ENCODE data around the gene FIBCD1.

FIBCD1 gene

GRCh38 chr9:130886981-130887380 is 52.1 kb downstream of the FIBCD1 start:
- intact Hi-C loops (cut with DNase I; ENCODE audit: low total_unique reads) = no loop called here
- H3K4me3 ChIP-seq = no peak overlapping the region
- no peaks in the 10 kb centered on the region for H3K27me3 ChIP-seq
- no peak for DNase-seq
- peaks cover 74 to 98% (median 98%) of the 10 kb centered on the region in 3 donors for H3K36me3 ChIP-seq
- H3K9me3 ChIP-seq = no peaks in the 10 kb centered on the region
- H3K4me1 ChIP-seq = peaks cover 0 to 30% (median 9%) of the 10 kb centered on the region in 4 donors
- H3K27ac ChIP-seq = no peak overlapping the region
- TF ChIP-seq CTCF (IDR thresholded peaks at IDR 0.05) = no peak

- no peak overlapping the region for H3K27ac ChIP-seq
- DNase-seq = peak in 1 of 2 donors; percentile 64
Measured at GRCh38 chr9:130885484-130886375, 53.3 kb downstream of the FIBCD1 start.

GRCh38 chr9:130884542-130885483 is 54.2 kb downstream of the FIBCD1 start:
- Histone ChIP-seq H3K27me3 (no peaks in the 10 kb centered on the region), H3K4me3 (no peak overlapping the region), H3K27ac (no peak overlapping the region), H3K9me3 (no peaks in the 10 kb centered on the region), H3K36me3 (peaks cover 86 to 99% (median 98%) of the 10 kb centered on the region in 3 donors), H3K4me1 (peaks cover 0 to 30% (median 9%) of the 10 kb centered on the region in 4 donors)
- intact Hi-C loops (cut with DNase I; ENCODE audit: low total_unique reads) = no loop called here
- DNase-seq = peak in 1 of 2 donors; percentile 71
- TF ChIP-seq CTCF (IDR thresholded peaks at IDR 0.05) = no peak

More at GRCh38 chr9:130885484-130886375, 53.3 kb downstream of the FIBCD1 start:
- TF ChIP-seq CTCF (IDR thresholded peaks at IDR 0.05) = no peak
- Histone ChIP-seq H3K27me3 (no peaks in the 10 kb centered on the region), H3K9me3 (no peaks in the 10 kb centered on the region), H3K36me3 (peaks cover 86 to 99% (median 98%) of the 10 kb centered on the region in 3 donors), H3K4me1 (peaks cover 0 to 30% (median 9%) of the 10 kb centered on the region in 4 donors), H3K4me3 (no peak overlapping the region)
- intact Hi-C loops (cut with DNase I; ENCODE audit: low total_unique reads) = no loop called here

GRCh38 chr9:130884111-130884531 is 54.9 kb downstream of the FIBCD1 start:
- H3K27me3 ChIP-seq = no peaks in the 10 kb centered on the region
- no peak overlapping the region for H3K27ac ChIP-seq
- no peaks in the 10 kb centered on the region for H3K9me3 ChIP-seq
- H3K4me1 ChIP-seq = peaks cover 0 to 30% (median 9%) of the 10 kb centered on the region in 4 donors
- no peak for DNase-seq
- peaks cover 90 to 100% (median 99%) of the 10 kb centered on the region in 3 donors for H3K36me3 ChIP-seq
- intact Hi-C loops (cut with DNase I; ENCODE audit: low total_unique reads) = no loop called here
- TF ChIP-seq CTCF (IDR thresholded peaks at IDR 0.05) = no peak
- no peak overlapping the region for H3K4me3 ChIP-seq

- Histone ChIP-seq H3K4me3 (no peak overlapping the region), H3K27me3 (no peaks in the 10 kb centered on the region), H3K36me3 (peaks cover 91 to 100% (median 99%) of the 10 kb centered on the region in 3 donors), H3K9me3 (no peaks in the 10 kb centered on the region), H3K27ac (no peak overlapping the region), H3K4me1 (peaks cover 0 to 30% (median 9%) of the 10 kb centered on the region in 4 donors)
- no peak for TF ChIP-seq CTCF (IDR thresholded peaks at IDR 0.05)
- no peak for DNase-seq
- intact Hi-C loops (cut with DNase I; ENCODE audit: low total_unique reads) = no loop called here
Measured at GRCh38 chr9:130883479-130883878, 55.6 kb downstream of the FIBCD1 start.

All from tibial artery (tissue), 4 donors.